ENCODE data around the gene PLCXD1.
"Not testable (repeated sequence)": the region's sequence is repeated elsewhere in the genome, so short reads cannot be mapped to it uniquely, and the experiment has no call there.

DNA sequence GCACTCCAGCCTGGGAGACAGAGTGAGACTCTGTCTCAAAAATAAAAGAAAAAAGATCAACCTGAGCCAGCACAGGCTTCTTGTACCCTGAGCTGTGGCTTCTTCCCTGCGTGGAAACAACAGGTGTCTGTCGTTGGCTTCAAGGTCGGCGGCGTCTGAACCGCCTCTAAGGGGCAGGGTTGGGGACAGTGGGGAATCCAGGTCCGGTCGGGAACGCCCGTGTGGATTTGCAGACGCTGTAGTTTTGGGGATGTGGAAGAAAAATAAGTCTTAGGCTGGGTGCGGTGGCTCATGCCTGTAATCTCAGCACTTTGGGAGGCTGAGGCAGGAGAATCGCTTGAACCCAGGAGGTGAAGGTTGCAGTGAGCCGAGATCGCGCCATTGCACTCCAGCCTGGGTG lies 17.2 kb upstream of the PLCXD1 start:
- TF ChIP-seq RARB (CRISPR knock-in tag; IDR thresholded peaks at IDR 0.05); GLIS3 (CRISPR knock-in tag; IDR thresholded peaks at IDR 0.05); ESRRG (CRISPR knock-in tag; IDR thresholded peaks at IDR 0.05); TOX (CRISPR knock-in tag; IDR thresholded peaks at IDR 0.05; ENCODE audit: borderline replicate concordance); PPARA (CRISPR knock-in tag; IDR thresholded peaks at IDR 0.05; ENCODE audit: borderline replicate concordance); BACH2 (CRISPR knock-in tag; IDR thresholded peaks at IDR 0.05; ENCODE audit: borderline replicate concordance); CSRNP3 (CRISPR knock-in tag; IDR thresholded peaks at IDR 0.05); OSR1 (CRISPR knock-in tag; IDR thresholded peaks at IDR 0.05); ZNF70 (CRISPR knock-in tag; IDR thresholded peaks at IDR 0.05); ISL1 (CRISPR knock-in tag; IDR thresholded peaks at IDR 0.05); ZFP3 (CRISPR knock-in tag; IDR thresholded peaks at IDR 0.05); POU6F1 (CRISPR knock-in tag; IDR thresholded peaks at IDR 0.05; ENCODE audit: borderline replicate concordance, low read depth): not testable (repeated sequence)
- TF ChIP-seq, protein P1, sequence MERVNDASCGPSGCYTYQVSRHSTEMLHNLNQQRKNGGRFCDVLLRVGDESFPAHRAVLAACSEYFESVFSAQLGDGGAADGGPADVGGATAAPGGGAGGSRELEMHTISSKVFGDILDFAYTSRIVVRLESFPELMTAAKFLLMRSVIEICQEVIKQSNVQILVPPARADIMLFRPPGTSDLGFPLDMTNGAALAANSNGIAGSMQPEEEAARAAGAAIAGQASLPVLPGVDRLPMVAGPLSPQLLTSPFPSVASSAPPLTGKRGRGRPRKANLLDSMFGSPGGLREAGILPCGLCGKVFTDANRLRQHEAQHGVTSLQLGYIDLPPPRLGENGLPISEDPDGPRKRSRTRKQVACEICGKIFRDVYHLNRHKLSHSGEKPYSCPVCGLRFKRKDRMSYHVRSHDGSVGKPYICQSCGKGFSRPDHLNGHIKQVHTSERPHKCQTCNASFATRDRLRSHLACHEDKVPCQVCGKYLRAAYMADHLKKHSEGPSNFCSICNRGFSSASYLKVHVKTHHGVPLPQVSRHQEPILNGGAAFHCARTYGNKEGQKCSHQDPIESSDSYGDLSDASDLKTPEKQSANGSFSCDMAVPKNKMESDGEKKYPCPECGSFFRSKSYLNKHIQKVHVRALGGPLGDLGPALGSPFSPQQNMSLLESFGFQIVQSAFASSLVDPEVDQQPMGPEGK (CRISPR knock-in tag; IDR thresholded peaks at IDR 0.05; ENCODE audit: borderline replicate concordance) = not testable (repeated sequence)
- TF ChIP-seq, protein P2, sequence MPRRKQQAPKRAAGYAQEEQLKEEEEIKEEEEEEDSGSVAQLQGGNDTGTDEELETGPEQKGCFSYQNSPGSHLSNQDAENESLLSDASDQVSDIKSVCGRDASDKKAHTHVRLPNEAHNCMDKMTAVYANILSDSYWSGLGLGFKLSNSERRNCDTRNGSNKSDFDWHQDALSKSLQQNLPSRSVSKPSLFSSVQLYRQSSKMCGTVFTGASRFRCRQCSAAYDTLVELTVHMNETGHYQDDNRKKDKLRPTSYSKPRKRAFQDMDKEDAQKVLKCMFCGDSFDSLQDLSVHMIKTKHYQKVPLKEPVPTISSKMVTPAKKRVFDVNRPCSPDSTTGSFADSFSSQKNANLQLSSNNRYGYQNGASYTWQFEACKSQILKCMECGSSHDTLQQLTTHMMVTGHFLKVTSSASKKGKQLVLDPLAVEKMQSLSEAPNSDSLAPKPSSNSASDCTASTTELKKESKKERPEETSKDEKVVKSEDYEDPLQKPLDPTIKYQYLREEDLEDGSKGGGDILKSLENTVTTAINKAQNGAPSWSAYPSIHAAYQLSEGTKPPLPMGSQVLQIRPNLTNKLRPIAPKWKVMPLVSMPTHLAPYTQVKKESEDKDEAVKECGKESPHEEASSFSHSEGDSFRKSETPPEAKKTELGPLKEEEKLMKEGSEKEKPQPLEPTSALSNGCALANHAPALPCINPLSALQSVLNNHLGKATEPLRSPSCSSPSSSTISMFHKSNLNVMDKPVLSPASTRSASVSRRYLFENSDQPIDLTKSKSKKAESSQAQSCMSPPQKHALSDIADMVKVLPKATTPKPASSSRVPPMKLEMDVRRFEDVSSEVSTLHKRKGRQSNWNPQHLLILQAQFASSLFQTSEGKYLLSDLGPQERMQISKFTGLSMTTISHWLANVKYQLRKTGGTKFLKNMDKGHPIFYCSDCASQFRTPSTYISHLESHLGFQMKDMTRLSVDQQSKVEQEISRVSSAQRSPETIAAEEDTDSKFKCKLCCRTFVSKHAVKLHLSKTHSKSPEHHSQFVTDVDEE (CRISPR knock-in tag; IDR thresholded peaks at IDR 0.05) = not testable (repeated sequence)
